GM12878 (cell line): ENCODE results near the gene FKBP6. TPM values are rescaled to one million over a fixed set of nuclear protein-coding genes. Genes with fewer than 3 reads are reported as not detected.

ENCODE experiments used
- ATAC-seq: fragments of 200-7000 bp; cut with Tn5 transposase; 3 replicates; pipeline ENCODE4 v1.9.1; 2020; ENCODE audit warnings: mild to moderate bottlenecking, moderate library complexity
- BruUV-seq: library from RNA; stranded (reverse); fragments of 400-500 nt; replicated peaks from 2 replicates; lab custom pipeline; 2021; lab: Mats Ljungman, UMichigan
- CTCF ChIA-PET: fragments of 300-600 bp; sonication (Branson Sonifier 250); formaldehyde crosslinking; extraction: SDS; loops from one replicate; lab custom pipeline; 2021; ENCODE audit warnings: inconsistent platforms; lab: Yijun Ruan, JAX
- POLR2A ChIA-PET: fragments of 350-600 bp; formaldehyde crosslinking; extraction: SDS; loops from one replicate; lab custom pipeline; 2021; ENCODE audit warnings: inconsistent platforms; lab: Charles Lee
- RAD21 ChIA-PET: fragments of 300-600 bp; sonication (Branson Sonifier 250); formaldehyde crosslinking; loops from one replicate; lab custom pipeline; 2023; ENCODE audit warnings: antibody characterized with exemption; ENCODE audit not compliant: unreplicated experiment; lab: Charles Lee
- SMC1A ChIA-PET: fragments of 300-600 bp; sonication (Branson Sonifier 250); formaldehyde crosslinking; loops from one replicate; lab custom pipeline; 2023; ENCODE audit not compliant: unreplicated experiment, uncharacterized antibody; lab: Charles Lee
- DNase-seq: peaks from one replicate; pipeline ENCODE4 v3.0.0-alpha.2; 2011; ENCODE audit warnings: low read depth, low spot score
- FAIRE-seq: peaks from 3 replicates; lab custom pipeline; 2011; peaks lifted over from hg19 to GRCh38; lab: Jason Lieb, UNC
- H2AFZ ChIP-seq: 2 replicates; pipeline ENCODE4 v1.6.0; 2011; ENCODE audit warnings: low read depth, low read length, control low read depth; ENCODE audit not compliant: control insufficient read depth
- H3K27ac ChIP-seq: 2 replicates; pipeline ENCODE4 v1.5.1; 2011; ENCODE audit warnings: control low read depth; ENCODE audit not compliant: control insufficient read depth, insufficient read depth
- H3K27me3 ChIP-seq, 2 experiments: replicated peaks in 1 of 2; 2 replicates each; pipeline versions ENCODE4 v1.6.0 to v1.6.1; 2011; ENCODE audit warnings: low read length in 1 of 2; ENCODE audit not compliant: control insufficient read depth in 2 of 2, insufficient read depth in 2 of 2
- H3K36me3 ChIP-seq, 2 experiments: 2 replicates each; pipeline ENCODE4 v1.5.1; 2011; ENCODE audit warnings: low read length in 1 of 2; ENCODE audit not compliant: control insufficient read depth in 2 of 2, insufficient read depth in 2 of 2
- H3K4me1 ChIP-seq: 2 replicates; pipeline ENCODE4 v1.6.1; 2011; ENCODE audit warnings: mild to moderate bottlenecking, low read length, moderate library complexity, mixed read lengths; ENCODE audit not compliant: control insufficient read depth, insufficient read depth
- H3K4me2 ChIP-seq: 2 replicates; pipeline ENCODE4 v1.6.0; 2011; ENCODE audit warnings: control low read depth; ENCODE audit not compliant: control insufficient read depth, insufficient read depth
- H3K4me3 ChIP-seq: fragments of 200-600 bp; sonication (generic); 2 replicates; pipeline ENCODE4 v1.5.1; 2016
- H3K79me2 ChIP-seq: 2 replicates; pipeline ENCODE4 v1.6.0; 2011; ENCODE audit warnings: low read length; ENCODE audit not compliant: control insufficient read depth, insufficient read depth
- H3K9ac ChIP-seq: 2 replicates; pipeline ENCODE4 v1.8.0; 2011; ENCODE audit warnings: low read length, control low read depth, mixed read lengths; ENCODE audit not compliant: control insufficient read depth, insufficient read depth
- H3K9me3 ChIP-seq: replicated peaks from 3 replicates; pipeline ENCODE4 v1.5.1; 2011; ENCODE audit warnings: mild to moderate bottlenecking, low read length; ENCODE audit not compliant: control insufficient read depth, insufficient read depth
- H4K20me1 ChIP-seq: 2 replicates; pipeline ENCODE4 v1.6.0; 2011; ENCODE audit not compliant: control insufficient read depth, insufficient read depth
- ZNF274 ChIP-seq: IDR thresholded peaks from one replicate; pipeline ENCODE4 v1.8.0; 2011; ENCODE audit not compliant: insufficient read length, insufficient read depth
- WGBS: methylation state at CpG from one replicate; pipeline ENCODE4 v1.1.6; 2016; ENCODE audit warnings: low lambda C conversion rate; ENCODE audit not compliant: insufficient replicate concordance, insufficient coverage; ENCODE audit errors: missing lambda C conversion rate; 5-methylcytosine and 5-hydroxymethylcytosine counted together
- in situ Hi-C: fragments of 300-500 bp; cut with MboI; formaldehyde crosslinking; loops from 9 replicates; pipeline ENCODE4 v1.14.3; 2018; ENCODE audit warnings: mixed read lengths
- intact Hi-C: fragments of 100-400 bp; cut with micrococcal nuclease; formaldehyde crosslinking; loops from one replicate; pipeline ENCODE4 v1.14.2; 2022; ENCODE audit not compliant: unreplicated experiment
- polyA plus RNA-seq, 11 experiments: library from polyadenylated mRNA; depleted of rRNA in 4 of 11; unstranded in 6 of 11; stranded (reverse) in 5 of 11; fragments of >200 nt; fragmentation: Nextera tagmentation in 4 of 11; fragmentation: Illumina TruSeq in 1 of 11; extraction: Ambion mirVana in 4 of 11; extraction: Trizol in 1 of 11; gene quantifications; 1 replicate in 1 of 11; 2 replicates in 10 of 11; pipeline versions ENCODE4 v1.2.1 to v1.2.3, GENCODE V29; 2011 to 2016; ENCODE audit warnings: inconsistent platforms in 2 of 11, missing spikeins in 2 of 11, low read depth in 1 of 11
- total RNA-seq, 4 experiments: library from RNA; depleted of rRNA in 3 of 4; stranded (reverse); fragments of >200 nt in 3 of 4; fragmentation: Illumina TruSeq in 1 of 4; extraction: Trizol in 1 of 4; gene quantifications; 2 replicates each; pipeline versions ENCODE4 v1.2.1 to v1.2.3, GENCODE V29; 2013 to 2021
- TF ChIP-seq, protein P1 (sequence below): IDR thresholded peaks from 2 replicates; pipeline ENCODE4 v1.6.1; 2012; ENCODE audit warnings: improper control_type of control experiment, low read depth, low read length; ENCODE audit not compliant: insufficient replicate concordance

Gene FKBP6
- total and polyA plus RNA-seq, 10 of the 15 experiments (the other 5 are each of a cell fraction or from before 2014, with no cell fraction given), result not detected

DNA sequence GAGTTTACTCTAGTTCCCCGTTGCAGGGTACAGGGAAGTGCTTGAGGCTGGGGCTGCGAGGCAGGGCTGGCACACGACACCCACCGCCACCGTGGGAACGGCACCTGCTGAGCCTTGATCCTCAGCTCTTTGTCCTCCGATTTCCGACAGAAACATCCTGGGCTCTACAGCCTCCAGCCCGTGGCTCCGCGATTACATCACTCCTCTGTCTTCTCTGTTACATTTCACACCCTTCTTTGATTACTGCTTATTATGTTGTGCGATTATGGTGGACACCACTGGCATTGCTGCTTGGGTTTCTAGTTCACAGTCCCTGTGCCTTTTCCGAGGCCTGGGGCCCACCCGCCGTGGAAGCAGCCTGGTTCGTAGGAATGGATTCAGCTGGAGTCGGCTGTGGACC is 26.9 kb downstream of the FKBP6 start:
- no peak for FAIRE-seq
- TF ChIP-seq, protein P1, sequence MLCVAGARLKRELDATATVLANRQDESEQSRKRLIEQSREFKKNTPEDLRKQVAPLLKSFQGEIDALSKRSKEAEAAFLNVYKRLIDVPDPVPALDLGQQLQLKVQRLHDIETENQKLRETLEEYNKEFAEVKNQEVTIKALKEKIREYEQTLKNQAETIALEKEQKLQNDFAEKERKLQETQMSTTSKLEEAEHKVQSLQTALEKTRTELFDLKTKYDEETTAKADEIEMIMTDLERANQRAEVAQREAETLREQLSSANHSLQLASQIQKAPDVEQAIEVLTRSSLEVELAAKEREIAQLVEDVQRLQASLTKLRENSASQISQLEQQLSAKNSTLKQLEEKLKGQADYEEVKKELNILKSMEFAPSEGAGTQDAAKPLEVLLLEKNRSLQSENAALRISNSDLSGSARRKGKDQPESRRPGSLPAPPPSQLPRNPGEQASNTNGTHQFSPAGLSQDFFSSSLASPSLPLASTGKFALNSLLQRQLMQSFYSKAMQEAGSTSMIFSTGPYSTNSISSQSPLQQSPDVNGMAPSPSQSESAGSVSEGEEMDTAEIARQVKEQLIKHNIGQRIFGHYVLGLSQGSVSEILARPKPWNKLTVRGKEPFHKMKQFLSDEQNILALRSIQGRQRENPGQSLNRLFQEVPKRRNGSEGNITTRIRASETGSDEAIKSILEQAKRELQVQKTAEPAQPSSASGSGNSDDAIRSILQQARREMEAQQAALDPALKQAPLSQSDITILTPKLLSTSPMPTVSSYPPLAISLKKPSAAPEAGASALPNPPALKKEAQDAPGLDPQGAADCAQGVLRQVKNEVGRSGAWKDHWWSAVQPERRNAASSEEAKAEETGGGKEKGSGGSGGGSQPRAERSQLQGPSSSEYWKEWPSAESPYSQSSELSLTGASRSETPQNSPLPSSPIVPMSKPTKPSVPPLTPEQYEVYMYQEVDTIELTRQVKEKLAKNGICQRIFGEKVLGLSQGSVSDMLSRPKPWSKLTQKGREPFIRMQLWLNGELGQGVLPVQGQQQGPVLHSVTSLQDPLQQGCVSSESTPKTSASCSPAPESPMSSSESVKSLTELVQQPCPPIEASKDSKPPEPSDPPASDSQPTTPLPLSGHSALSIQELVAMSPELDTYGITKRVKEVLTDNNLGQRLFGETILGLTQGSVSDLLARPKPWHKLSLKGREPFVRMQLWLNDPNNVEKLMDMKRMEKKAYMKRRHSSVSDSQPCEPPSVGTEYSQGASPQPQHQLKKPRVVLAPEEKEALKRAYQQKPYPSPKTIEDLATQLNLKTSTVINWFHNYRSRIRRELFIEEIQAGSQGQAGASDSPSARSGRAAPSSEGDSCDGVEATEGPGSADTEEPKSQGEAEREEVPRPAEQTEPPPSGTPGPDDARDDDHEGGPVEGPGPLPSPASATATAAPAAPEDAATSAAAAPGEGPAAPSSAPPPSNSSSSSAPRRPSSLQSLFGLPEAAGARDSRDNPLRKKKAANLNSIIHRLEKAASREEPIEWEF, result no peak
- no peak for TF ChIP-seq ZNF274
- no peak for DNase-seq
- Histone ChIP-seq H3K4me3 (no peak overlapping the region), H3K9me3 (no peaks in the 10 kb centered on the region), H2AFZ (no peak overlapping the region), H3K27me3 (peaks cover 0 to 3% of the 10 kb centered on the region in 2 experiments; a peak in 2 of 4 replicates), H3K79me2 (no peaks in the 10 kb centered on the region), H3K36me3 (no peaks in the 10 kb centered on the region), H3K9ac (no peak overlapping the region), H3K4me1 (no peaks in the 10 kb centered on the region), H3K27ac (no peak overlapping the region), H4K20me1 (no peaks in the 10 kb centered on the region), H3K4me2 (no peak overlapping the region)
- ATAC-seq, result no peak
- ChIA-PET POLR2A (no interaction called here), CTCF (no interaction called here), SMC1A (no interaction called here), RAD21 (no interaction called here)
- 63% methylated on average over 17 of the region's 17 CpGs for WGBS
- intact Hi-C loops, result no loop called here
- in situ Hi-C loops, result no loop called here
- BruUV-seq, result no TSS peak
